ENCODE measurements around the gene TNNC2. TPM values are rescaled to one million over a fixed set of nuclear protein-coding genes. Genes with fewer than 3 reads are reported as not detected.

The TNNC2 gene
- polyA plus RNA-seq, 1 experiment, result 0.45 TPM

DNA sequence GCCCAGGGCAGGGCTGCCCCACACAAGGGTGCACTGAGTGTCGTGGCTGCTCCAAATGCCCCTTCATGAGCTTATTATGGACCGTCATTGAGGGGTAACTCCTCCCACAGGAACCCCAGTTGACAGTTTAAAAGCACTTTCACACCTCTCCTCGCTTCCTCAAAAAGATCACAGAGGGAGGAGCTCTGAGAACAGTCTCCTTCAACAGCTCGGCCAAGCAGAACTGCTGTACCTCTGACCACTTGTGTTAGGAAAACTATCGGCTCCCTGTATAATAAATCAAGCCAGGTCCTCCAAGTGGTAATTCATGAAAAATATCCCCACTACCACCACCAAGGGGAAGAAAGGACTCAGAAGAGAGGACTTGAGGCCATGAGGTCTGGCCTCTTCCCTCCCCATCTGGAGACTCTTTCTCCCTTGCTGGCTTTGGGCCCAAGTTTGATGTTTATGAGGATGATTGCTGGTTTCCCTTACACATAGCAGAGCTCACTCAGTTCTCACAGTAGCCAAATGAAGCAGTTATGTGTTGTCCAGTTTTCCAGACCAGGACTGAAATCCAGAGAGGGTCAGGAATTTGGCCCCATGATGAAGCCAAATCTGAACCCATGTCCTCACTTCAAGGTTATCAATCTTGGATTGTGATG is 15.2 kb upstream of the TNNC2 start:
- ChIA-PET POLR2A (interaction anchor here (1.3 to 1.5 kb wide), 2 partner anchors 14 to 48 kb away, joined by 3 to 4 read pairs; no protein-coding TSS in a partner anchor), CTCF (interaction anchor here (0.7 to 1.2 kb wide), 3 partner anchors 18 to 128 kb away, joined by 3 to 4 read pairs (median 3); no protein-coding TSS in a partner anchor)
- Histone ChIP-seq H3K27me3 (ENCODE audit: control insufficient read depth, insufficient read depth, low read length) (no peaks in the 10 kb centered on the region), H3K9me3 (ENCODE audit: control insufficient read depth, insufficient read depth, low read length) (no peaks in the 10 kb centered on the region), H3K4me3 (ENCODE audit: low read depth, low read length) (no peak overlapping the region), H3K27ac (ENCODE audit: low read depth, low read length) (peak overlapping the region; percentile 4)
- TF ChIP-seq, protein P1, sequence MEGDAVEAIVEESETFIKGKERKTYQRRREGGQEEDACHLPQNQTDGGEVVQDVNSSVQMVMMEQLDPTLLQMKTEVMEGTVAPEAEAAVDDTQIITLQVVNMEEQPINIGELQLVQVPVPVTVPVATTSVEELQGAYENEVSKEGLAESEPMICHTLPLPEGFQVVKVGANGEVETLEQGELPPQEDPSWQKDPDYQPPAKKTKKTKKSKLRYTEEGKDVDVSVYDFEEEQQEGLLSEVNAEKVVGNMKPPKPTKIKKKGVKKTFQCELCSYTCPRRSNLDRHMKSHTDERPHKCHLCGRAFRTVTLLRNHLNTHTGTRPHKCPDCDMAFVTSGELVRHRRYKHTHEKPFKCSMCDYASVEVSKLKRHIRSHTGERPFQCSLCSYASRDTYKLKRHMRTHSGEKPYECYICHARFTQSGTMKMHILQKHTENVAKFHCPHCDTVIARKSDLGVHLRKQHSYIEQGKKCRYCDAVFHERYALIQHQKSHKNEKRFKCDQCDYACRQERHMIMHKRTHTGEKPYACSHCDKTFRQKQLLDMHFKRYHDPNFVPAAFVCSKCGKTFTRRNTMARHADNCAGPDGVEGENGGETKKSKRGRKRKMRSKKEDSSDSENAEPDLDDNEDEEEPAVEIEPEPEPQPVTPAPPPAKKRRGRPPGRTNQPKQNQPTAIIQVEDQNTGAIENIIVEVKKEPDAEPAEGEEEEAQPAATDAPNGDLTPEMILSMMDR (IDR thresholded peaks at IDR 0.05; ENCODE audit: low read depth, low read length), result 0 out of 2 replicates have a peak, but pooled peaks have one; percentile 1
- DNase-seq (ENCODE audit: low read depth, low spot score), result no peak

DNA sequence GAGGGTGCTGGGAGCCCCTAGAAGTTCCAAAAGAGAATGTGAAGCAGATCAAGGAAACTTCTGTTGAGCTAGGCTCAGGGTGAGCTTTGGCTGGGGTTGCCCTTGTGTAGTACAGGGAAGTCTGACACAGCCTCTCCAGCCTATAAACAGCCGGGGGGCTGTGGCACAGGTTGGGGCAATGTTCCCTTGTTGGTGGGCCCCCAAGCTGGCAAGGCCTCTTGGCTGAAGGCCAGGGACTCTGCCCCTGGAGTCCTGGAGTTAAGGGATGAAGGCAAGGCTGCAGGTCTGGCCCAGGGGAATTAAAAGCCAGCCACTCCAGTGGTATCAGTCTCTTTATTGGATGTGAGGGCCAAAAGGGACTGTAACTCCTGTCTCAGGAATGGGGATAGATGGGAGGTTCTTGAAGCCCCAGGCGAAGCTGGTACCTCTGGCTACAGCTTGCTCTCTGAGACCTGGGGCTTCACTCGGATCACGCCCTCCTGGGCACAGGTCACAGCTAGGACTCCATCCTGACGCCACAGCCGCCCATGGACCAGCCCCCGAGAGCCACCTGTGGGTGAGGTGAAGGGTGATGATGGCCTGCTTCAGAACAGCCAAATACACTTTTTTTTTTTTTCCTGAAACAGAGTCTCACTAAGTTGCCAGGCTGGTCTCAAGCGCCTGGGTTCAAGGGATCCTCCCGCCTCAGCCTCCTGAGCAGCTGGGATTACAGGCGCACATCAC is 14.5 kb upstream of the TNNC2 start:
- H3K27ac ChIP-seq (ENCODE audit: low read depth, low read length), result no peak overlapping the region

DNA sequence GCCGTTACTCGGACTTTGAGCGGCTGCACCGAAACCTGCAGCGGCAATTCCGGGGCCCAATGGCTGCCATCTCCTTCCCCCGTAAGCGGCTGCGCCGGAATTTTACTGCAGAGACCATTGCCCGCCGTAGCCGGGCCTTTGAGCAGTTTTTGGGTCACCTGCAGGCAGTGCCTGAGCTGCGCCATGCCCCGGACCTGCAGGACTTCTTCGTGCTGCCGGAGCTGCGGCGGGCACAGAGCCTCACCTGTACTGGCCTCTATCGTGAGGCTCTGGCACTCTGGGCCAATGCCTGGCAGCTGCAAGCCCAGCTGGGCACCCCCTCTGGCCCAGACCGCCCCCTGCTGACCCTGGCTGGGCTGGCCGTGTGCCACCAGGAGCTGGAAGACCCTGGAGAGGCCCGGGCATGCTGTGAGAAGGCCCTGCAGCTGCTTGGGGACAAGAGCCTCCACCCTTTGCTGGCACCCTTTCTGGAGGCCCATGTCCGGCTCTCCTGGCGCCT is 13.6 kb upstream of the TNNC2 start:
- Histone ChIP-seq H3K27ac (ENCODE audit: low read depth, low read length) (no peak overlapping the region), H3K27me3 (ENCODE audit: control insufficient read depth, insufficient read depth, low read length) (no peaks in the 10 kb centered on the region), H3K4me3 (ENCODE audit: low read depth, low read length) (no peak overlapping the region), H3K9me3 (ENCODE audit: control insufficient read depth, insufficient read depth, low read length) (no peaks in the 10 kb centered on the region)
- ChIA-PET POLR2A (interaction anchor here (1.5 kb wide), 1 partner anchor 16 kb away, joined by 4 read pairs; no protein-coding TSS in a partner anchor), CTCF (interaction anchor here (1.7 kb wide), 1 partner anchor 17 kb away, joined by 3 read pairs; no protein-coding TSS in a partner anchor)
- TF ChIP-seq, protein P1 (IDR thresholded peaks at IDR 0.05; ENCODE audit: low read depth, low read length), result no peak
- DNase-seq (ENCODE audit: low read depth, low spot score), result no peak

More for the DNA sequence above, 14.5 kb upstream of the TNNC2 start:
- H3K4me3 ChIP-seq (ENCODE audit: low read depth, low read length), result no peak overlapping the region
- no peak for DNase-seq (ENCODE audit: low read depth, low spot score)
- CTCF ChIA-PET, result no interaction called here
- no peaks in the 10 kb centered on the region for H3K9me3 ChIP-seq (ENCODE audit: control insufficient read depth, insufficient read depth, low read length)
- no peaks in the 10 kb centered on the region for H3K27me3 ChIP-seq (ENCODE audit: control insufficient read depth, insufficient read depth, low read length)
- POLR2A ChIA-PET, result interaction anchor here (0.6 to 1.5 kb wide), 3 partner anchors 15 to 49 kb away, joined by 3 to 4 read pairs (median 3); no protein-coding TSS in a partner anchor
- TF ChIP-seq, protein P1 (IDR thresholded peaks at IDR 0.05; ENCODE audit: low read depth, low read length), result no peak

DNA sequence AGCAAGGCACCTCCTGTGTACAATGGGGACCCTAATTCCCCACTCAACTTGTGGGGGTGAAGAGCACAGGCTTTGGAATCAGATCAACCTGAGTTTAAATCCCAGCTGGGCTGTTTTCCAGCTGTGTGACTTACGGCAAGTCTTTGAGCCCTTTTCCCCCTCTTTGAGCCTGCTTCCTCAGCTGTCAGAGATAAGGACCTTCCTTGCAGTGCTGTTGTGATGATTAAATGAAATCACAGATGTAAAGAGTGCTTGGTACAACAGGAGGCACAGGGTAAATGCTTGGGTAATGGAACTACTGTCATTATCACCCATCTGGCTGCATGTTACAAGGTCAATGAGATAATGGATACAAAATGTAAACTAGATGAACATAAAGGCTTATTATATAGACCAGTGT is 9.7 kb upstream of the TNNC2 start:
- Histone ChIP-seq H3K4me3 (ENCODE audit: low read depth, low read length) (no peak overlapping the region), H3K9me3 (ENCODE audit: control insufficient read depth, insufficient read depth, low read length) (no peaks in the 10 kb centered on the region; the same call in 1 of the 2 replicates), H3K27ac (ENCODE audit: low read depth, low read length) (no peak overlapping the region), H3K27me3 (ENCODE audit: control insufficient read depth, insufficient read depth, low read length) (no peaks in the 10 kb centered on the region)
- TF ChIP-seq, protein P1 (IDR thresholded peaks at IDR 0.05; ENCODE audit: low read depth, low read length), result no peak
- CTCF ChIA-PET, result no interaction called here
- DNase-seq (ENCODE audit: low read depth, low spot score), result no peak
- POLR2A ChIA-PET, result no interaction called here
